Hepatocyte (in vitro differentiated cells): ENCODE measurements around the gene NOL6. TPM values are rescaled to one million over a fixed set of nuclear protein-coding genes. Genes with fewer than 3 reads are reported as not detected.
"Not testable (repeated sequence)": the region's sequence is repeated elsewhere in the genome, so short reads cannot be mapped to it uniquely, and the experiment has no call there.

Experiments
- DNase-seq: peaks from one replicate; pipeline ENCODE4 v3.0.0-alpha.2; 2016; ENCODE audit warnings: low spot score
- H2AFZ ChIP-seq: fragments of 200-600 bp; sonication (generic); 2 replicates; pipeline ENCODE4 v1.6.0; 2016; ENCODE audit warnings: antibody characterized with exemption, mild to moderate bottlenecking
- H3K27ac ChIP-seq: fragments of 200-600 bp; sonication (generic); 2 replicates; pipeline ENCODE4 v1.5.1; 2016; ENCODE audit warnings: mild to moderate bottlenecking
- H3K27me3 ChIP-seq: fragments of 200-600 bp; sonication (generic); 2 replicates; pipeline ENCODE4 v1.6.1; 2016
- H3K36me3 ChIP-seq: fragments of 200-600 bp; sonication (generic); replicated peaks from 2 replicates; pipeline ENCODE4 v1.5.1; 2016; ENCODE audit warnings: low read depth; ENCODE audit not compliant: insufficient read depth
- H3K4me1 ChIP-seq: fragments of 200-600 bp; sonication (generic); 2 replicates; pipeline ENCODE4 v1.5.1; 2016; ENCODE audit warnings: mild to moderate bottlenecking, moderate library complexity; ENCODE audit not compliant: insufficient read depth
- H3K4me2 ChIP-seq: fragments of 200-600 bp; sonication (generic); 2 replicates; pipeline ENCODE4 v1.6.0; 2016
- H3K4me3 ChIP-seq: fragments of 200-600 bp; sonication (generic); 2 replicates; pipeline ENCODE4 v1.5.1; 2016; ENCODE audit warnings: mild to moderate bottlenecking
- H3K79me2 ChIP-seq: fragments of 200-600 bp; sonication (generic); 2 replicates; pipeline ENCODE4 v1.6.0; 2017; ENCODE audit warnings: mild to moderate bottlenecking
- H3K9me2 ChIP-seq: fragments of 200-600 bp; sonication (generic); replicated peaks from 2 replicates; pipeline ENCODE4 v1.6.0; 2017; ENCODE audit warnings: mild to moderate bottlenecking; ENCODE audit not compliant: insufficient read depth
- H3K9me3 ChIP-seq: fragments of 200-600 bp; sonication (generic); 2 replicates; pipeline ENCODE4 v1.5.1; 2016; ENCODE audit warnings: low read depth, mild to moderate bottlenecking
- H4K20me1 ChIP-seq: fragments of 200-600 bp; sonication (generic); 2 replicates; pipeline ENCODE4 v1.6.0; 2016; ENCODE audit warnings: mild to moderate bottlenecking; ENCODE audit not compliant: insufficient read depth, poor library complexity, severe bottlenecking
- EZH2 ChIP-seq: fragments of 200-600 bp; sonication (generic); IDR thresholded peaks from 2 replicates; pipeline ENCODE4 v1.6.1; 2016; ENCODE audit warnings: antibody characterized with exemption, mild to moderate bottlenecking, borderline replicate concordance
- EZH2phosphoT487 ChIP-seq: fragments of 200-600 bp; sonication (generic); IDR thresholded peaks from one replicate; pipeline ENCODE4 v1.6.1; 2018; ENCODE audit warnings: antibody characterized with exemption, mild to moderate bottlenecking, low read depth, moderate library complexity; ENCODE audit not compliant: unreplicated experiment, severe bottlenecking
- WGBS: methylation state at CpG from one replicate; pipeline ENCODE4 v1.1.6; 2016; ENCODE audit warnings: low lambda C conversion rate; ENCODE audit errors: missing lambda C conversion rate; 5-methylcytosine and 5-hydroxymethylcytosine counted together
- polyA plus RNA-seq: library from polyadenylated mRNA; unstranded; fragments of >200 nt; fragmentation: Nextera tagmentation; extraction: Ambion mirVana; gene quantifications from 2 replicates; pipeline ENCODE4 v1.2.1, GENCODE V29; 2016
- total RNA-seq: library from RNA; depleted of rRNA; stranded (reverse); fragments of >200 nt; gene quantifications from 2 replicates; pipeline ENCODE4 v1.2.3, GENCODE V29; 2014
- TF ChIP-seq, protein P1 (sequence below): fragments of 200-600 bp; sonication (generic); IDR thresholded peaks from 2 replicates; pipeline ENCODE4 v1.5.1; 2016; ENCODE audit warnings: antibody characterized with exemption, mild to moderate bottlenecking; ENCODE audit not compliant: poor library complexity

The NOL6 gene
- total and polyA plus RNA-seq, 2 experiments from 2014 or later: 20.6 to 21.9 TPM

DNA sequence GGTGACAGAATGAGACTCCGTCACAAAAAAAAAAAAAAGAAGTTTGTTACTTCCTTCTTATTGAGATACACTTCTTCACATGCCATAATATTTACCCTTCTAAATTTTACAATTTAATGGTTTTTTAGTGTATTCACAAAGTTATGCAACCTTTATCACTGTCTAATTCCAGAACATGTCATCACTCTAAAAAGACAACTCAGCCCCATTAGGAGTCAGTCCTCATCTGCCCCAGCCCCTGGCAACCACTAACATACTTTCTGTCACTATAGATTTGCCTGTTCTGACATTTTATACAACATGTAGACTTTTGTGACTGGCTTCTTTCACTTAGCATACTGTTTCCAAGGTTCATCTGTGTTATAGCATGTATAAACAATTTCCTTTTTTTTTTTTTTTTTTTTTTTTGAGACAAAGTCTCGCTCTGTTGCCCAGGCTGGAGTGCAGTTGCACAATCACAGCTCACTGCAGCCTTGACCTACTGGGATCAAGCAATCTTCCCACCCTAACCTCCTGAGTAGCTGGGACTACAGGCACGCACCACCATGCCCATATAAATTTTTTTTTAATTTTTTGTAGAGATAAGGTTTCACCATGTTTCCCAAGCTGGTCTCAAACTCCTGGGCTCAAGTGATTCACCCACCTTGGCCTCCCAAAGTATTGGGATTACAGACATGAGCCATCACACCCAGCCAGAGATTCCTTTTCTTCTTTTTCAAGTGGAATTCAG is 44.3 kb downstream of the NOL6 start:
- no peak for TF ChIP-seq EZH2phosphoT487
- no peak for TF ChIP-seq EZH2
- TF ChIP-seq, protein P1, sequence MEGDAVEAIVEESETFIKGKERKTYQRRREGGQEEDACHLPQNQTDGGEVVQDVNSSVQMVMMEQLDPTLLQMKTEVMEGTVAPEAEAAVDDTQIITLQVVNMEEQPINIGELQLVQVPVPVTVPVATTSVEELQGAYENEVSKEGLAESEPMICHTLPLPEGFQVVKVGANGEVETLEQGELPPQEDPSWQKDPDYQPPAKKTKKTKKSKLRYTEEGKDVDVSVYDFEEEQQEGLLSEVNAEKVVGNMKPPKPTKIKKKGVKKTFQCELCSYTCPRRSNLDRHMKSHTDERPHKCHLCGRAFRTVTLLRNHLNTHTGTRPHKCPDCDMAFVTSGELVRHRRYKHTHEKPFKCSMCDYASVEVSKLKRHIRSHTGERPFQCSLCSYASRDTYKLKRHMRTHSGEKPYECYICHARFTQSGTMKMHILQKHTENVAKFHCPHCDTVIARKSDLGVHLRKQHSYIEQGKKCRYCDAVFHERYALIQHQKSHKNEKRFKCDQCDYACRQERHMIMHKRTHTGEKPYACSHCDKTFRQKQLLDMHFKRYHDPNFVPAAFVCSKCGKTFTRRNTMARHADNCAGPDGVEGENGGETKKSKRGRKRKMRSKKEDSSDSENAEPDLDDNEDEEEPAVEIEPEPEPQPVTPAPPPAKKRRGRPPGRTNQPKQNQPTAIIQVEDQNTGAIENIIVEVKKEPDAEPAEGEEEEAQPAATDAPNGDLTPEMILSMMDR: no peak
- no peaks in the 10 kb centered on the region for H3K4me1 ChIP-seq
- no peaks in the 10 kb centered on the region for H3K27me3 ChIP-seq
- no peak for DNase-seq
- no peak overlapping the region for H3K4me2 ChIP-seq
- H3K27ac ChIP-seq: peak overlapping the region; percentile 67
- H4K20me1 ChIP-seq: no peaks in the 10 kb centered on the region
- no peaks in the 10 kb centered on the region for H3K36me3 ChIP-seq
- H3K4me3 ChIP-seq: no peak overlapping the region
- H3K9me2 ChIP-seq: no peaks in the 10 kb centered on the region
- H3K79me2 ChIP-seq: no peaks in the 10 kb centered on the region
- H3K9me3 ChIP-seq: no peaks in the 10 kb centered on the region
- WGBS: 63% methylated on average over 3 of the region's 3 CpGs
- H2AFZ ChIP-seq: no peak overlapping the region

DNA sequence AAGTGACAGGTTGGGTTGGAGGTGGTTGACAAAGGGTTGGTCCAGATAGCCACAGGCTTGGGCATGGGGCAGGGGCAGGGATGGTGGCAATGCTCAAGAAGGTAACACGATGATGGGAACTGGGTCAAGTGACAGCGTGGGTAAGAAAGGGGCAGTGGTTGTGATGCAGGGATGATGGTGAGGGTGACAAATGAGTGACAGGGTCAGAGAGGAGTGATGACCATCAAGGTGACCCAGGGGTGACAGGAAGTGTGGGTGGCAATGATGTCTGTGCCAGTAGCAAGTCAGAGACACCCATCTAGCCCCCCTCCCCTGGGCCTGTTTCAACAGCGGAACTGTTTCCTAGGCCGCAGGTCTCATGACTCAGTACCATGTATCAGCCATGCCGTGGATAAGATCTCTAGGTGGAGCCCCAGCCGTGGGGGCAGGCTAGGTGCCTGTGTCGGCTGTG is 46.9 kb downstream of the NOL6 start:
- no peaks in the 10 kb centered on the region for H3K27me3 ChIP-seq
- H3K9me3 ChIP-seq: no peaks in the 10 kb centered on the region
- 88% methylated on average over 7 of the region's 7 CpGs for WGBS
- no peak for TF ChIP-seq EZH2phosphoT487
- TF ChIP-seq, protein P1: no peak
- TF ChIP-seq EZH2: no peak
- no peaks in the 10 kb centered on the region for H3K4me1 ChIP-seq
- no peak overlapping the region for H2AFZ ChIP-seq
- H3K36me3 ChIP-seq: no peaks in the 10 kb centered on the region
- H4K20me1 ChIP-seq: no peaks in the 10 kb centered on the region
- H3K79me2 ChIP-seq: no peaks in the 10 kb centered on the region
- no peak overlapping the region for H3K27ac ChIP-seq
- no peak overlapping the region for H3K4me2 ChIP-seq
- DNase-seq: no peak
- no peaks in the 10 kb centered on the region for H3K9me2 ChIP-seq
- no peak overlapping the region for H3K4me3 ChIP-seq

DNA sequence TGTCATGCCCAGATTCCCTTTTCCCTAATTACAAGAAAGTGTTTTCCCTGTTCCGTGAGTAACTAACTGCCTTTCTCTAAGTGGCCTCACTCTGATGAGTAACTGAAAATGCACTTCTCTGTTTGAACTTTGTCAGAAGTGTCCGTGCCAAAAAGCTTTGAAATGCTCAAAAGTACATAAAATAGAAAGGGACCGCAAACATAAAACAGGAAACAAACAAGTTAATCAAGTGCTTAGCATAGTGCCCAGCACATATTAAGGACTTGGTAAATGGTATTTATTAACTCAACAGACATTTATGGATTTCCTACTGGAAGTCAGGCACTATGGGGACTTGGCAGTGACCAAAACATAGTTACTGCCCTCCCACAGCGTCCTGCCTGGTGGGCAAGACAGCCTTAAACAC is 48.6 kb downstream of the NOL6 start:
- Histone ChIP-seq H3K9me3 (no peaks in the 10 kb centered on the region), H2AFZ (no peak overlapping the region), H3K36me3 (no peaks in the 10 kb centered on the region), H3K9me2 (no peaks in the 10 kb centered on the region), H4K20me1 (no peaks in the 10 kb centered on the region), H3K27ac (peak overlapping the region; percentile 31), H3K4me2 (no peak overlapping the region), H3K4me1 (no peaks in the 10 kb centered on the region), H3K4me3 (no peak overlapping the region), H3K27me3 (no peaks in the 10 kb centered on the region), H3K79me2 (no peaks in the 10 kb centered on the region)
- no peak for DNase-seq
- TF ChIP-seq, protein P1: no peak
- TF ChIP-seq EZH2 (no peak), EZH2phosphoT487 (no peak)
- WGBS: 70% methylated on average over 4 of the region's 4 CpGs

DNA sequence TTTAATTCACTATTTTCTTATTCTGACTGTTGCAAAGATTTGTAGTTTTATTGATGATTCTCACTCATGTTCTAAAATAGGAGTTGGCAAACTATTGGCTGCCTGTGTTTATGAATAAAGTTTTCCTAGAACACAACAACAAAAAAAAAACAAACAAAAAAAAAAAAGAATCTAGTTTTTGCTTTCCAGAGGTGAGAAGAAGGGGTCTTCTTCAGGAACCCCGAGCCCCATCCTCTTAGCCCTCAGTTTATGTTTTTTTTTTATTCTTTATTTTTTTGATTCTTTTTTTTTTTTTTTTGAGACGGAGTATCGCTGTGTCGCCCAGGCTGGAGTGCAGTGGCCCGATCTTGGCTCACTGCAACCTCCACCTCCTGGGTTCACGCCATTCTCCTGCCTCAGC is 49.2 kb downstream of the NOL6 start:
- not testable (repeated sequence) for H3K9me2 ChIP-seq, H3K27ac ChIP-seq, DNase-seq, H3K27me3 ChIP-seq, H3K79me2 ChIP-seq, H2AFZ ChIP-seq, H3K4me2 ChIP-seq, H4K20me1 ChIP-seq, H3K36me3 ChIP-seq, H3K4me1 ChIP-seq, H3K9me3 ChIP-seq, H3K4me3 ChIP-seq
- WGBS: 100% methylated on average over 6 of the region's 6 CpGs

DNA sequence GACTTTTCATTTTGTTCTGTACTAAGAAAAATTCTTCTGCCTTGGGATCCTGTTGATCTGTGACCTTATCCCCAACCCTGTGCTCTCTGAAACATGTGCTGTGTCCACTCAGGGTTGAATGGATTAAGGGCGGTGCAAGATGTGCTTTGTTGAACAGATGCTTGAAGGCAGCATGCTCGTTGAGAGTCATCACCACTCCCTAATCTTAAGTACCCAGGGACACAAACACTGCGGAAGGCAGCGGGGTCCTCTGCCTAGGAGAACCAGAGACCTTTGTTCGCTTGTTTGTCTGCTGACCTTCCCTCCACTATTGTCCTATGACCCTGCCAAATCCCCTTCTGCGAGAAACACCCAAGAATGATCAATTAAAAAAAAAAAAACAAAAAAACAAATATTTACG is 49.7 kb downstream of the NOL6 start:
- H3K27me3 ChIP-seq, H3K9me3 ChIP-seq, H3K4me1 ChIP-seq, H3K4me3 ChIP-seq, H3K27ac ChIP-seq, H3K79me2 ChIP-seq, H2AFZ ChIP-seq, DNase-seq, H4K20me1 ChIP-seq, H3K36me3 ChIP-seq, H3K9me2 ChIP-seq, H3K4me2 ChIP-seq: not testable (repeated sequence)
- WGBS: 74% methylated on average over 7 of the region's 7 CpGs
